ENCODE results near the gene COG1. TPM values are rescaled to one million over a fixed set of nuclear protein-coding genes. Genes with fewer than 3 reads are reported as not detected.
"Not testable (repeated sequence)": the region's sequence is repeated elsewhere in the genome, so short reads cannot be mapped to it uniquely, and the experiment has no call there.

Gene COG1
- 41.6 TPM for total RNA-seq
- polyA plus RNA-seq (ENCODE audit: insufficient read depth, low read depth, low replicate concordance) = 28.2 TPM
- long read RNA-seq, donor 1, partial matches to known transcripts = 0 of 2 reads
- long read RNA-seq, donor 1, other reads (novel, unspliced or antisense) = 0 of 2 reads
- long read RNA-seq, donor 2, transcript COG1-201 (14 exons, 3,079 nt) = major isoform, 6 of 7 reads
- long read RNA-seq, donor 2, partial matches to known transcripts = 0 of 7 reads
- long read RNA-seq, donor 2, other reads (novel, unspliced or antisense) = 0 of 7 reads
- long read RNA-seq, donor 3, partial matches to known transcripts = 0 of 2 reads
- long read RNA-seq, donor 3, other reads (novel, unspliced or antisense) = 0 of 2 reads
- long read RNA-seq, donor 4, partial matches to known transcripts = 0 of 1 reads
- long read RNA-seq, donor 4, other reads (novel, unspliced or antisense) = 0 of 1 reads
- long read RNA-seq, donor 5, partial matches to known transcripts = 0 of 2 reads
- long read RNA-seq, donor 5, other reads (novel, unspliced or antisense) = 0 of 2 reads
- long read RNA-seq, donor 6, partial matches to known transcripts = 0 of 16 reads
- long read RNA-seq, donor 6, other reads (novel, unspliced or antisense) = 15 of 16 reads
- long read RNA-seq, donor 7, transcript COG1-201 (14 exons, 3,079 nt) = major isoform, 31 of 61 reads
- long read RNA-seq, donor 7, partial matches to known transcripts = 19 of 61 reads
- long read RNA-seq, donor 7, other reads (novel, unspliced or antisense) = 11 of 61 reads
- long read RNA-seq, donor 8, partial matches to known transcripts = 0 of 21 reads
- long read RNA-seq, donor 8, other reads (novel, unspliced or antisense) = 17 of 21 reads
- long read RNA-seq, donor 9, partial matches to known transcripts = 0 of 1 reads
- long read RNA-seq, donor 9, other reads (novel, unspliced or antisense) = 0 of 1 reads
- long read RNA-seq, donor 10, partial matches to known transcripts = 0 of 2 reads
- long read RNA-seq, donor 10, other reads (novel, unspliced or antisense) = 0 of 2 reads

- H3K4me3 ChIP-seq (ENCODE audit: low read length in 3 of 3) = peak within 1 kb of the TSS; percentile 76 to 84 (median 84)
- peak within 1 kb of the TSS; percentile 26 to 83 (median 78) for H3K9ac ChIP-seq (ENCODE audit: low read length in 3 of 3)
- FAIRE-seq (no peak), DNase-seq (peak; percentile 88 to 97 (median 92))
- H3K36me3 ChIP-seq (ENCODE audit: control insufficient read depth in 2 of 3, insufficient read depth in 3 of 3, low read length in 3 of 3) = peaks cover 10 to 18% (median 15%) of the 10 kb centered on the region in 3 donors
- intact Hi-C loops (cut with DNase I) = loop anchor here (10.0 kb wide), 1 partner anchor 52 kb away; no protein-coding TSS in a partner anchor
- H3K27me3 ChIP-seq (ENCODE audit: control insufficient read depth, insufficient read depth, low read length) = no peaks in the 10 kb centered on the region
- H3K9me3 ChIP-seq (ENCODE audit: control insufficient read depth in 2 of 3, insufficient read depth in 1 of 3, low read length in 3 of 3) = no peaks in the 10 kb centered on the region
- TF ChIP-seq CTCF (IDR thresholded peaks at IDR 0.05; ENCODE audit: borderline replicate concordance, extremely low read depth, insufficient read depth) = no peak
- H3K4me1 ChIP-seq (ENCODE audit: control insufficient read depth in 2 of 3, insufficient read depth in 2 of 3, low read depth in 1 of 3, low read length in 3 of 3) = peaks cover 0 to 5% (median 4%) of the 10 kb centered on the region in 3 donors
- peak within 1 kb of the TSS; percentile 81 to 88 for H3K27ac ChIP-seq (ENCODE audit: low read depth in 2 of 2, low read length in 2 of 2)
Measured at GRCh38 chr17:73192894-73193701, at the start of gene COG1. Gene COG1, plus strand, starts transcription at chr17:73193055. Its CDS starts 15 bp downstream, at chr17:73193070.

GRCh38 chr17:73144209-73144608 is 48.6 kb upstream of the COG1 start:
- DNase-seq; H3K9ac ChIP-seq (ENCODE audit: low read length in 3 of 3); H3K9me3 ChIP-seq (ENCODE audit: control insufficient read depth in 2 of 3, insufficient read depth in 1 of 3, low read length in 3 of 3); H3K27me3 ChIP-seq (ENCODE audit: control insufficient read depth, insufficient read depth, low read length); FAIRE-seq; H3K36me3 ChIP-seq (ENCODE audit: control insufficient read depth in 2 of 3, insufficient read depth in 3 of 3, low read length in 3 of 3); H3K4me3 ChIP-seq (ENCODE audit: low read length in 3 of 3); H3K4me1 ChIP-seq (ENCODE audit: control insufficient read depth in 2 of 3, insufficient read depth in 2 of 3, low read depth in 1 of 3, low read length in 3 of 3); intact Hi-C loops (cut with DNase I); H3K27ac ChIP-seq (ENCODE audit: low read depth in 2 of 2, low read length in 2 of 2): not testable (repeated sequence)

GRCh38 chr17:73145641-73146040 is 47.2 kb upstream of the COG1 start:
- FAIRE-seq = no peak

GRCh38 chr17:73147791-73148190 is 45.1 kb upstream of the COG1 start:
- H3K36me3 ChIP-seq (ENCODE audit: control insufficient read depth in 2 of 3, insufficient read depth in 3 of 3, low read length in 3 of 3); H3K27ac ChIP-seq (ENCODE audit: low read depth in 2 of 2, low read length in 2 of 2); H3K9ac ChIP-seq (ENCODE audit: low read length in 3 of 3); intact Hi-C loops (cut with DNase I); DNase-seq; FAIRE-seq; H3K9me3 ChIP-seq (ENCODE audit: control insufficient read depth in 2 of 3, insufficient read depth in 1 of 3, low read length in 3 of 3); H3K4me3 ChIP-seq (ENCODE audit: low read length in 3 of 3); H3K4me1 ChIP-seq (ENCODE audit: control insufficient read depth in 2 of 3, insufficient read depth in 2 of 3, low read depth in 1 of 3, low read length in 3 of 3); H3K27me3 ChIP-seq (ENCODE audit: control insufficient read depth, insufficient read depth, low read length): not testable (repeated sequence)

More at GRCh38 chr17:73145641-73146040, 47.2 kb upstream of the COG1 start:
- Histone ChIP-seq H3K4me1 (ENCODE audit: control insufficient read depth in 2 of 3, insufficient read depth in 2 of 3, low read depth in 1 of 3, low read length in 3 of 3) (no peaks in the 10 kb centered on the region), H3K36me3 (ENCODE audit: control insufficient read depth in 2 of 3, insufficient read depth in 3 of 3, low read length in 3 of 3) (no peaks in the 10 kb centered on the region), H3K27ac (ENCODE audit: low read depth in 2 of 2, low read length in 2 of 2) (no peak overlapping the region), H3K27me3 (ENCODE audit: control insufficient read depth, insufficient read depth, low read length) (no peaks in the 10 kb centered on the region), H3K9ac (ENCODE audit: low read length in 3 of 3) (no peak overlapping the region), H3K4me3 (ENCODE audit: low read length in 3 of 3) (no peak overlapping the region), H3K9me3 (ENCODE audit: control insufficient read depth in 2 of 3, insufficient read depth in 1 of 3, low read length in 3 of 3) (peaks cover 0 to 2% (median 0%) of the 10 kb centered on the region in 3 donors)
- intact Hi-C loops (cut with DNase I) = no loop called here
- no peak for TF ChIP-seq CTCF (IDR thresholded peaks at IDR 0.05; ENCODE audit: borderline replicate concordance, extremely low read depth, insufficient read depth)
- no peak for DNase-seq

Measured in kidney (tissue), 22 donors.